SIG-M5 treated with dmso at 0.1 percent for 504 hours (cell line): Measurements from ENCODE around the gene CTBP2.
"Not testable (repeated sequence)": the region's sequence is repeated elsewhere in the genome, so short reads cannot be mapped to it uniquely, and the experiment has no call there.

Source experiments
- DNase-seq: peaks from one replicate; lab custom pipeline; 2025; ENCODE audit not compliant: unreplicated experiment; lab: John Stamatoyannopoulos, UW

CTBP2 gene

DNA sequence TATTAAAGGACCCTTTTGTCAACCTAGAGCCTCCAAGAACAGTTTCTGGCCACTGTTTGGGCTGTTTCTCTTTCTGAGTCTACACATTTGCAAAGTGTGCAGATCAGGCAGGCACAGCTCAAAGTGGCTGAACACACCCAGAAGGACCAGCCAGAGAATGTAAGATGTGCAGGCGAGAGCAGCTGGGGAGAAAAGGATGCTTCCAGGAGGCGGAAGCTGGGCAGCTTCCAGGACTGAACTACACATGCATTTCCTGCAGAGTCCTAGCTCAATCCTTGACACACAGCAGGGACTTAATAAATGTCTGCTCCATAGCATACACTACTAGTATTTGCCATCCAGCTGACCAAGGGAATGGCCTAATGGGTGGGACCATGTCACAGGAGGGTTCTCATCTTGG, 70.9 kb downstream of the CTBP2 start:
- no peak for DNase-seq

- no peak for DNase-seq
Observed at GRCh38 chr10:125087897-125088215, 72.5 kb downstream of the CTBP2 start.

DNA sequence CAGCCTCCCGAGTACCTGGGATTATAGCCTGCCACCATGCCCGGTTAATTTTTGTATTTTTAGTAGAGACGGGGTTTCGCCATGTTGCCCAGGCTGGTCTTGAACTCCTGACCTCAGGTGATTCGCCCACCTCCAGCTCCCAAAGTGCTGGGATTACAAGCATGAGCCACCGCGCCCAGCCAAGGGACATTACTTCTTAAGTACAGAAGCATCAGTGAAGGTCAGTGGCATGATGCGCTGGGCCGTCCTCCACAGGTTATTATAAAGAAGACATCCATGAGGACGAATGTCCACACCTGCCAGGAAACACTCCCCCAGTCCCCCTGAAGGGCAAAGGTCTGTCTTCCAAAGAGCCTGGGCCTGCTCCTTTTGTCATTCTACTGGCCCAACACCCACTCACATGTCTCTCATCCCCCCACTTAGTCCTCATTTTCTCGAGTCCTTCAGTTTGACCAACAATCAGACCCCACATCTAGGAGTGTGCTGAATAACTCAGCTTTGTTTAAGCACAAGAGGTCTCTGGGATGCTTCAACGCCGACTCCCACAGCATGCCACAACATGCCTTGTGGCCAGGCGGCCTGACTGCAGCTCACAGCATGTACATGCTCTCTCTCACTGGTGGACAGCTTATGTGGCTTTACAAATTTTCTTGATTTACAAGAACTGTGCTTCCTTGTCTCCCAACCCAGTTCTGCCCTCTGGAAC, 73.0 kb downstream of the CTBP2 start:
- no peak for DNase-seq

GRCh38 chr10:125086691-125087090, 73.7 kb downstream of the CTBP2 start:
- DNase-seq: no peak

- no peak for DNase-seq
Observed at GRCh38 chr10:125085258-125086054, 74.9 kb downstream of the CTBP2 start.

- no peak for DNase-seq
Observed at GRCh38 chr10:125084614-125085257, 75.6 kb downstream of the CTBP2 start.

DNA sequence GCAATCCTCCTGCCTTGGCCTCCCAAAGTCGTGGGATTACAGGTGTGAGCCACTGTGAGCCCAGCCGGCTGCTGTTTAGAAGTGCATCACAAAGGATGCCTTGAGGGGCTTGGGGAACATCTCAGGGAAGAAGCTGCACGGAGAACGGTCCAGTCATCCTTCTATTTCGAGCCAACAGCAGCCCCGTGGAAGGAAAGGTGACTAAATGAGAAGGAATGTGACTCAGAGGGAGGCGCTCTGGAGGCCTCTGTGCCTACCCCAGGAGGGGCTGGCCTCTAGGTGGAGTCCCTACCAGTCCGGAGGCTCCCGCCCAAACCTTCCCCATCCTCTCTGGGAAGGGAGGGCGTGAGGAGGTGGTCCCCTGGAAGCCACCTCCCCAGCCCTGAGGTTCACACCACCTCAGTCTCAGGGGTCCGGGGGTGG, 76.2 kb downstream of the CTBP2 start:
- peak; percentile 3 for DNase-seq

- no peak for DNase-seq
Observed at GRCh38 chr10:125083576-125083920, 76.8 kb downstream of the CTBP2 start.

- DNase-seq: no peak
Observed at GRCh38 chr10:125082881-125083575, 77.3 kb downstream of the CTBP2 start.

GRCh38 chr10:125082471-125082870, 77.9 kb downstream of the CTBP2 start:
- not testable (repeated sequence) for DNase-seq

DNA sequence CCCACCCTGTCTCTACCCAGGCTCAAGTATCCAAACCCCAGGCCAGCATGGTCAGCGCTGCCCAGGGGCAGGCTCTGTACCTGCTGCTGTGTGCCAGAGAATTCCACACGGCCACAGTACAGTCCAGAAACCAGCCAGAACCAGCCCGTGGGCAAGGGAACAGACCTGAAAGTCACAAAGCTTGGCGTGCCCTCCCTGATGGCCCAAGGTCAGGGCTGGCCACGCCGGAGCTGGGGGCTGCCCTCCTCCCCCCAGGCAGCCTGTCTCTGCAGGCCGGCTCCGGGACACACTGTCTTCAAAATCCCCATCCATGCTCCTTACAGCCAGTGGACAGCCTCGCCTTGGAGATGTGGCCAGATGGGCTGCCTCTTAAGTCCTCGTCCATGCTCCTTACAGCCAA, 78.4 kb downstream of the CTBP2 start:
- no peak for DNase-seq

- no peak for DNase-seq
Observed at GRCh38 chr10:125080984-125081383, 79.4 kb downstream of the CTBP2 start.

- DNase-seq: no peak
Observed at GRCh38 chr10:125080296-125080695, 80.1 kb downstream of the CTBP2 start.

- DNase-seq: no peak
Observed at GRCh38 chr10:125079091-125079600, 81.2 kb downstream of the CTBP2 start.

DNA sequence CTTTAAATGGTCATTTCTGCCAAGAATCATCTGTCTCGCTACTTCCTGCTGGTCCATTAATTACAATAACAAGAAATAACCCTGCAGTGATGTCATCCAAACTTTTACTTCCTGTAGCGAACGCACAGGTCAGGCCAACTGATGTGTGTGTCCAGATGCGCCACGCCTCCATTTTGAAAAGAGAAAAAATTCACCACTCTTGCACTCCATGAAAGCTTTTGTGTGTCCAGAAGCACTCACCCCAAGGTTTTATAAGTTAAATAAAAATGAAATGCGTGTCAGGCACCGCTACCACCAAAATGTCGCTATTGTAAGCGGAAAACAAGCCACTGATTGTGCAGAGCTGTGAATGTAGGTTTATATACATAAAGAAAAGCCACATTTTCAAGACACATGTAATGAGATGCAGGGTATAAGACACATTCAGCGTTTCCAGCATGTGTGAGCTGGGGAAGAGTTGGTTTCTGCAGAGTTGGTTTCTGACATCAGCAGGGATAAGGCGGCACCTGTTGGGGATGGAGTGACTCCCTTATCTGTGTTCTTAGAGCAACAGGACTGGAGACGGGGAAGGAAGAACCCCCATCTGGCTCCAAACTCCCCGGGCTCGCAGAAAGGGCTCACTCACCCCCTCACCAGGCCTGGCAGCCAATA, 83.3 kb downstream of the CTBP2 start:
- DNase-seq: no peak

DNA sequence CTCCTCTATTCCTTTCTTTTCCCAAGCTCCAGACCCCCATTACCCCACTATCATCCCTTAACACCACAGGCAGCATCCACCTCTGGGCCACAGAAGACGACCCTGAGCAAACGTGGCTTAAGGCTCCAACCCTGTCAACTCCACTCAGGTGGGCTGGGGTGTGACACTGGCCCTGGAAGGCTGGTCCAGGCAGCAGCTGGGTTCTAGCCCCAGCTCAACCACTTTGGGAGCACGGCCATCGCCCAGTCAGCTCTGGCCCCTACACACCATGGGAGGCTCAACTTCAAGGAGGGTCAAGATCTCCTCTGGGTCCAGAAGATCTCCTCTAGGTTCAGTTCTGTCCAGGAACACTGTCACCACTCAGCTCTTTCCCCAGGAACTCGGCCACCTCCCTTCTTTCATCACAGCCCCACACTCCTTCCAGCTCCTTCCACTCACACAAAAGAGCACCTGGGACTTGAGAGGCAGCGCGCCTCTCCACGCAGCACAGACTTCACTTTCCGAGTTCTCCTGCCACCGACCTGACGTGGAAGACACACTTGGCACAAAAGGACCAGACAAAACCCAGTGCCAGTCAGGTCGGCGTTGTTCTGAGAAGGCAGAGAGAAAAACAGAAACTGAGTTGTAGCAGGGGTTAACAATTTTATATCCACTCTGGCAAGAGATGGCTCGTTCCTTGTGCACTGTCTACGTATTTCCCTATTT, 84.1 kb downstream of the CTBP2 start:
- no peak for DNase-seq

- DNase-seq: no peak
Observed at GRCh38 chr10:125073996-125074395, 86.4 kb downstream of the CTBP2 start.

GRCh38 chr10:125072794-125073193, 87.6 kb downstream of the CTBP2 start:
- DNase-seq: no peak

DNA sequence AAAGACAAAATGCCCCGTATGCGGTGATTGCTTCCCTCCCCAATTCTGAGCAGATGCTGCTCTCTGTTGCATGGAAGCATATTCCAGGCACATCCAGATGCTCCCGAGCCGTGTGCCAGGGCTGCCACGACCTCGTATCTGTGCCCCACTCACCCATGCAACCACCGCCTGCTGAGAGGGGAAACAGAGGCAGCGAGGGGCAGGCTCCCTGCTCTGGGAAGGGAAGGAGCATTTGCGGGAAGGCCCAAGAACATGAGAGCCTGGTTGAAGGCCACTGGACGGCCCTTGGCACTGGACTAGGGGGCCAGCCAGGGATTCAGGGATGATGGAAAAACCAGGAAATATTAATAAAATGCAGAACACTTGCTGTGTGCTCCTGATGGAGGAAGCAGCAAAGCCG, 89.4 kb downstream of the CTBP2 start:
- no peak for DNase-seq

DNA sequence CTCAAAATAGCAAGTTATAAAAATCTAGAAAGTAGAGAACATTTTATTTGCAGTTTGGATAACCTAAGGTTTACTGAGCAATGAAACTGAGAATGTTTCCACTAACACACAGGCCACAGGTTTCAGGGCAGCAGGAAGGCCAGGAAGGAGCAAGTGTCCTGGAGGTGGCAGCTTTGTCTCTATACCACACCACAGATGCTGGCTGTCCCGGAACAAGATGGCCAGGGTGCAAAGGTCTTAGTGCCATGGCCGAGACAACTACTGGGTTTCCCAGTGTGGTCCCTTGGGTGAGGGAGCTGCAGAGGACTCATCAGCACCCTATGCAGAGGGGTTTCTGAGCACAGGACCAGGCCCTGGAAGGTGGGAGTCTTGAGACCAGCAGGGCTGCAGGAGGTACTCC, 92.0 kb downstream of the CTBP2 start:
- DNase-seq: no peak
